SK-N-SH treated with all-trans-retinoic acid at 6 μM for 48 hours (cell line): ENCODE measurements around the gene LYL1.

Source experiments
- TF ChIP-seq, protein P1 (sequence below): fragments of 250-450 bp; sonication (Bioruptor Pico); IDR thresholded peaks from 2 replicates; pipeline ENCODE4 v1.8.0; 2021; ENCODE audit warnings: low read depth, mild to moderate bottlenecking, moderate library complexity, borderline replicate concordance
- TF ChIP-seq, protein P2 (sequence below): fragments of 250-450 bp; sonication (Bioruptor Pico); IDR thresholded peaks from 2 replicates; pipeline ENCODE4 v1.8.0; 2020; ENCODE audit warnings: mild to moderate bottlenecking, moderate library complexity, borderline replicate concordance

DNA sequence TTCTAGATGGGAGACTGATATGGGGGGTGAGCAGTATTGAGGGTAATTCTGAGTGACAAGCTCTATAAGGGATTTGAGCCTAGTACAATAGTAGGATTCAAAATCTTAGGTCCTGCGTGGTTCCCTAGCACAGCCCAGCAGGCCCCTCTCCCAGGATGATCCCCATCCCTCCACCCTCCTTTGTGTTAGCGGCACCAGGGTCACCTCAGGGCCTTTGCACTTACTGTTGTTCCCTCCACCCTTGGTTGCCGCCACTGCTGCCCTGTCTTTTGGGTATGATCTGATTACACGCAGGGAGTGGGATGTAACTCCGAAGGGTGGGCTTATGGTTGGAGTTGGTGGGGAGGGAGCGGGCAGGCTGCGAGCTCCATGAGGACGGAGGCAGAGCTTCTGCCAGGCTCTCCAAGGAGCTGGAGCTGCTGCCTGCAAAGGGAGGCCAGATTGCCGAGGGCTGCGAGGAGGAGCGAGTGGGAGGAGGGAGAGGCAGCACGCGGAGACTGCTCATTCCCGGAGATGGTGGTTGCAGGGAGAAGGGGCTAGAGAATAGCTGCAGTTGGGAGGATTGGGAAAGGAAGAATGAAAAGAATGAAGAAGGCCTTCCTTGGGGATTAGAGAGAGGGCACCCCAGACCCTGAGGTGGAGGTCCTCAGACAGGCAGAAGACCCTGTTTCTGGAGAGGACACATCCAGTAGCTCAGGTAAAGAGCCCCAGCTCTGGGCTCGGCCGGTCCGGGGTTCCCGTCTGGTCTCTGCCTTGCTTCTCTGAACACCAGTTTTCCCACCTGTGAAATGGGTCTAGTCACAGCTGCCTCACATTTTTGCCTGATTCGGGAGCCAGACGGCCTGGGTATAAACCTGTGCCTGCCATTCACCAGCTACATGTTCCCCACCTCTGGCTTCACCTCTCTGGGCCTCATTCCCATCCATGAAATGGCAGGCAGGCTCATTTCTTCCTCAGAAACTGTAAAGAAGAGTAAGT is 20.6 kb upstream of the LYL1 start:
- TF ChIP-seq, protein P1, sequence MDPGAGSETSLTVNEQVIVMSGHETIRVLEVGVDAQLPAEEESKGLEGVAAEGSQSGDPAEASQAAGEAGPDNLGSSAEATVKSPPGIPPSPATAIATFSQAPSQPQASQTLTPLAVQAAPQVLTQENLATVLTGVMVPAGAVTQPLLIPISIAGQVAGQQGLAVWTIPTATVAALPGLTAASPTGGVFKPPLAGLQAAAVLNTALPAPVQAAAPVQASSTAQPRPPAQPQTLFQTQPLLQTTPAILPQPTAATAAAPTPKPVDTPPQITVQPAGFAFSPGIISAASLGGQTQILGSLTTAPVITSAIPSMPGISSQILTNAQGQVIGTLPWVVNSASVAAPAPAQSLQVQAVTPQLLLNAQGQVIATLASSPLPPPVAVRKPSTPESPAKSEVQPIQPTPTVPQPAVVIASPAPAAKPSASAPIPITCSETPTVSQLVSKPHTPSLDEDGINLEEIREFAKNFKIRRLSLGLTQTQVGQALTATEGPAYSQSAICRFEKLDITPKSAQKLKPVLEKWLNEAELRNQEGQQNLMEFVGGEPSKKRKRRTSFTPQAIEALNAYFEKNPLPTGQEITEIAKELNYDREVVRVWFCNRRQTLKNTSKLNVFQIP = no peak
- TF ChIP-seq, protein P2, sequence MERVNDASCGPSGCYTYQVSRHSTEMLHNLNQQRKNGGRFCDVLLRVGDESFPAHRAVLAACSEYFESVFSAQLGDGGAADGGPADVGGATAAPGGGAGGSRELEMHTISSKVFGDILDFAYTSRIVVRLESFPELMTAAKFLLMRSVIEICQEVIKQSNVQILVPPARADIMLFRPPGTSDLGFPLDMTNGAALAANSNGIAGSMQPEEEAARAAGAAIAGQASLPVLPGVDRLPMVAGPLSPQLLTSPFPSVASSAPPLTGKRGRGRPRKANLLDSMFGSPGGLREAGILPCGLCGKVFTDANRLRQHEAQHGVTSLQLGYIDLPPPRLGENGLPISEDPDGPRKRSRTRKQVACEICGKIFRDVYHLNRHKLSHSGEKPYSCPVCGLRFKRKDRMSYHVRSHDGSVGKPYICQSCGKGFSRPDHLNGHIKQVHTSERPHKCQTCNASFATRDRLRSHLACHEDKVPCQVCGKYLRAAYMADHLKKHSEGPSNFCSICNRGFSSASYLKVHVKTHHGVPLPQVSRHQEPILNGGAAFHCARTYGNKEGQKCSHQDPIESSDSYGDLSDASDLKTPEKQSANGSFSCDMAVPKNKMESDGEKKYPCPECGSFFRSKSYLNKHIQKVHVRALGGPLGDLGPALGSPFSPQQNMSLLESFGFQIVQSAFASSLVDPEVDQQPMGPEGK = no peak
